ENCODE results near the gene TMEM237.

DNA sequence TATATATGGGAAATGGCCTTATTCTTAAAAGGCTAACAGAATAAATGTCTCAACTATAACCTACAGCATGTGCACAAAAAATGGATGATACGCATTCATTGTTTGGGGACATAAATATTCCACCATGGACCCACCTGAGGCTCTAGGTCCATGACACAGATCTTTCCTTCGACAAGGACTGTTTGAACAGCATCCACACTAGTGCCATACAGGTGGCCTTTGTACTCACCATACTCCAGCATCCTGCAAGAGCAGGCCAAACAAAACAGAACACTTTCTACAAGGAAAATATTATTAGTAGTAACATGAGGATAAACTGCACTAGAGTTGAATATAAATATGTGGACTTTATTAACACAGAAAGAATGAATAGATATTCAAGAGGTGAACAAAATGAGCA lies 6.1 kb upstream of the TMEM237 start:
- TF ChIP-seq CTCF (IDR thresholded peaks at IDR 0.05; ENCODE audit: low read depth, low read length) (no peak), EZH2phosphoT487 (IDR thresholded peaks at IDR 0.05; ENCODE audit: low read depth) (no peak)

All from OCI-LY3 (cell line).